AG04450 (cell line): Measurements from ENCODE around the gene SLAMF6. TPM values are rescaled to one million over a fixed set of nuclear protein-coding genes. Genes with fewer than 3 reads are reported as not detected.
"Not testable (repeated sequence)": the region's sequence is repeated elsewhere in the genome, so short reads cannot be mapped to it uniquely, and the experiment has no call there.

Experiments used
- CTCF ChIA-PET: fragments of 300-600, 350-600 bp; formaldehyde crosslinking; extraction: SDS; loops from one replicate; lab custom pipeline; 2022; ENCODE audit warnings: antibody characterized with exemption, inconsistent platforms; lab: Charles Lee
- POLR2A ChIA-PET: fragments of 350-600 bp; formaldehyde crosslinking; extraction: SDS; loops from one replicate; lab custom pipeline; 2021; ENCODE audit warnings: antibody characterized with exemption, inconsistent platforms; lab: Yijun Ruan, JAX
- DNase-seq: peaks from one replicate; pipeline ENCODE4 v3.0.0-alpha.2; 2011; ENCODE audit warnings: low read depth, low spot score
- H3K27ac ChIP-seq: one replicate; pipeline ENCODE4 v1.5.1; 2012; ENCODE audit warnings: low read depth, low read length, control low read depth
- H3K27me3 ChIP-seq: one replicate; pipeline ENCODE4 v1.6.0; 2012; ENCODE audit warnings: low read length; ENCODE audit not compliant: control insufficient read depth, insufficient read depth
- H3K4me3 ChIP-seq: 2 replicates; pipeline ENCODE4 v1.5.1; 2011; ENCODE audit warnings: mild to moderate bottlenecking, low read depth, low read length, control low read depth
- H3K9me3 ChIP-seq: 2 replicates; pipeline ENCODE4 v1.5.1; 2012; ENCODE audit warnings: low read length; ENCODE audit not compliant: control insufficient read depth, insufficient read depth
- CTCF ChIP-seq: IDR thresholded peaks from 2 replicates; pipeline ENCODE4 v1.5.1; 2011; ENCODE audit warnings: low read depth, low read length, control low read depth, inconsistent platforms
- polyA plus RNA-seq: library from polyadenylated mRNA; depleted of rRNA; stranded (reverse); fragments of >200 nt; gene quantifications from 2 replicates; pipeline ENCODE4 v1.2.3, GENCODE V29; 2011

Gene SLAMF6
- polyA plus RNA-seq, 1 experiment = not detected

- peaks cover 2% of the 10 kb centered on the region for H3K27me3 ChIP-seq
- H3K27ac ChIP-seq = no peak overlapping the region
- TF ChIP-seq CTCF = no peak
- no peak overlapping the region for H3K4me3 ChIP-seq
- no peaks in the 10 kb centered on the region for H3K9me3 ChIP-seq
- no peak for DNase-seq
- ChIA-PET CTCF (interaction anchor here (0.7 kb wide), 1 partner anchor 107 kb away, joined by 3 read pairs; no protein-coding TSS in a partner anchor), POLR2A (no interaction called here)
Measured at GRCh38 chr1:160565564-160565963, 42.5 kb upstream of the SLAMF6 start.

- H3K27ac ChIP-seq, H3K4me3 ChIP-seq, H3K27me3 ChIP-seq, POLR2A ChIA-PET, DNase-seq, CTCF ChIA-PET, H3K9me3 ChIP-seq: not testable (repeated sequence)
Measured at GRCh38 chr1:160563230-160563629, 40.2 kb upstream of the SLAMF6 start.

- H3K9me3 ChIP-seq, H3K4me3 ChIP-seq, H3K27me3 ChIP-seq, DNase-seq, H3K27ac ChIP-seq, CTCF ChIA-PET, POLR2A ChIA-PET: not testable (repeated sequence)
Measured at GRCh38 chr1:160562745-160563144, 39.7 kb upstream of the SLAMF6 start.

- no peak for DNase-seq
- H3K27ac ChIP-seq = no peak overlapping the region
- TF ChIP-seq CTCF = no peak
- CTCF ChIA-PET = no interaction called here
- POLR2A ChIA-PET = no interaction called here
- H3K27me3 ChIP-seq = no peaks in the 10 kb centered on the region
- H3K9me3 ChIP-seq = no peaks in the 10 kb centered on the region
- H3K4me3 ChIP-seq = no peak overlapping the region
Measured at GRCh38 chr1:160560806-160561205, 37.8 kb upstream of the SLAMF6 start.

- ChIA-PET CTCF (no interaction called here), POLR2A (no interaction called here)
- Histone ChIP-seq H3K27ac (no peak overlapping the region), H3K4me3 (no peak overlapping the region), H3K9me3 (no peaks in the 10 kb centered on the region), H3K27me3 (no peaks in the 10 kb centered on the region)
- no peak for TF ChIP-seq CTCF
- no peak for DNase-seq
Measured at GRCh38 chr1:160560045-160560705, 37.1 kb upstream of the SLAMF6 start.

- H3K27me3 ChIP-seq, DNase-seq, POLR2A ChIA-PET, CTCF ChIA-PET, H3K27ac ChIP-seq, H3K4me3 ChIP-seq, H3K9me3 ChIP-seq: not testable (repeated sequence)
Measured at GRCh38 chr1:160559437-160559836, 36.4 kb upstream of the SLAMF6 start.
